ENCODE measurements around the gene HOXA4. TPM values are rescaled to one million over a fixed set of nuclear protein-coding genes. Genes with fewer than 3 reads are reported as not detected.

The HOXA4 gene
- not detected for total RNA-seq

GRCh38 chr7:27130540-27131389, at the start of gene HOXA4:
HOXA4 (minus strand) TSS chr7:27130757; CDS start chr7:27130733, 24 bp downstream.
- peaks cover 18% of the 10 kb centered on the region for H3K27me3 ChIP-seq (ENCODE audit: insufficient read depth, low read length)
- H3K9me3 ChIP-seq (ENCODE audit: low read depth, low read length), result no peaks in the 10 kb centered on the region
- H3K4me3 ChIP-seq (ENCODE audit: low read length), result peak within 1 kb of the TSS; percentile 44
- H3K4me1 ChIP-seq (ENCODE audit: insufficient read depth, low read length), result peaks cover 13% of the 10 kb centered on the region

DNA sequence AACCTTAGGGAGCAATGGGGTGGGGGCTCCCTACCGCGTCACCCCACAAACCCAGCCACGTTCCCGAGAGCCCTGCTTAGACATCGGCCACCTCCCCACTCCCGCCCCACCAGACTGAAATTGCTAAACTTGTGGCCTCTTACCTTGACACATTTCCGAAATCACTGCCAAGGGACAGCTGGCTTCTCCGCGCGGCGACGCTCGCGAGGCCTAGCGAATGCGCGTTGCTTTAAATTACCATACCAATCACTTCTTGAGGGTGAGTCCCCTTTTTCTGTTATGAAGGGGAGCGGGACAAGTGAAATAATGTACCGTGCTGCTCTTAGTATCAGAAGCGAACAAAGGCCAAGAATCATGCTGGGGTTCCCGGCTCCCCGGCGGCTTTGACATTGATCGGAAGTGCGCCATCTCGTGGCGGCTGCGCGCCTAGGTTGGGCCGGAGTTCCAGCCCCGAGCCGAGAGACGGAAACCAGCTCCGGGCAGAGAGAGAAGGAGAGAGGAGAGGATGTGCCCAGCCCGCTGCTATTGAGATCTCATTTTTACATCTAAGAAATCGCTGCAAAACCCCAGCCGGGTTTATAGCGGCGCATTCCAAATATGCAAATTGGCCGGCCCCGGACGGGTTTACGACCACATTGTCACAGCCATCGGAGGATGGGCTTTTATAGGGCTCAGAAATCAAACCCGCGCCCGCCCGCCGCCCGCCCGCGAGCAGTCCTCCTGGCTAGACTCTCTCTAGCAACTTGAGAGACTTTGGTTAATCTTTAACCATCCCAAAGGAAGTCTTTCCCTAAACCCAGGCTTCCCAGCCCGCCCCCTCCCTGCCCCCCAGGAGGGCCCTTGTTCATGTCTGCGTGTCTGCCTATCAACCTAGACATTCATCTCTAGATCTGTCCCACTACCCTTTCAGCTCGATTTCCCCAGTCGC, 49.2 kb upstream of the HOXA4 start:
- Histone ChIP-seq H3K4me1 (ENCODE audit: insufficient read depth, low read length) (peaks cover 25% of the 10 kb centered on the region), H3K9me3 (ENCODE audit: low read depth, low read length) (no peaks in the 10 kb centered on the region), H3K27me3 (ENCODE audit: insufficient read depth, low read length) (peaks cover 92% of the 10 kb centered on the region), H3K4me3 (ENCODE audit: low read length) (no peak overlapping the region)

DNA sequence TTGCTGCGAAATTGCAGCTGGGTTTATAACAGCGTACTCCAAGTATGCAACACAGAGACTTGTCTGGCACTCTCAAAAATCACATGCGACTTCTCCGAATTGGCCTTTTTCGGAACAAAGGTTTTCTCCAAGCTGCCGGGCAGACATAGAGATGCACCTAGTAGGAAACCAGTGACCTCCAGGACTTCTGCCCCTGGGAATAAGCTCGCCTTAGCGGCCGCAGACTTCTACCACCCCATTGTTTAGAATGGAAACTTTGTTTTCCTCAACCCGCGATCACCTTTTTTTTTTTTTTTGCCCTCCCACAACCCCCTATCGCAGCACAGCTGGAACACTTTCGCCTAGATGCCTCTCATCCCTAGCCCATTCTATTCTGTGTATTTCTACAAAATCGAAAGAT, 48.5 kb upstream of the HOXA4 start:
- Histone ChIP-seq H3K27me3 (ENCODE audit: insufficient read depth, low read length) (peaks cover 94% of the 10 kb centered on the region), H3K9me3 (ENCODE audit: low read depth, low read length) (no peaks in the 10 kb centered on the region), H3K4me1 (ENCODE audit: insufficient read depth, low read length) (peaks cover 25% of the 10 kb centered on the region), H3K4me3 (ENCODE audit: low read length) (no peak overlapping the region)

DNA sequence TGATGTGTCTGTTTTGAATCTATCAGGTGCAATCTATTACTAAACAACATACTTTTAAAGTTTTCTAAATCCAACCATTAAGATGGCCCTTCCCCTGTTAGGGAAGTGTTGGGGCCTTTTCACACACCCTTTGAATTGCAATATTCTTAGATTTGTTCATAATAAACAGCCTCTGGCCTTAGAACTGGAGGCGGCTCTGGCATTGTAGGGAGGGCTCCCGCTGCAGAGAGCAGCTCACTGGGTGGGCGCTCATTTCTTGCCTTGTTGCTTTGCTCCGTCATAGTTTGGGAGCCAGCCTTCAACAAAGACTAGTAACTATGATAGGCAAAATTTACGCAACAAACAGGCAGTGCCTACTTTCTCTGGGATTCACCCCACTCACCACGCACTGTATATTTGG, 47.8 kb upstream of the HOXA4 start:
- Histone ChIP-seq H3K27me3 (ENCODE audit: insufficient read depth, low read length) (peaks cover 91% of the 10 kb centered on the region), H3K9me3 (ENCODE audit: low read depth, low read length) (no peaks in the 10 kb centered on the region), H3K4me3 (ENCODE audit: low read length) (no peak overlapping the region), H3K4me1 (ENCODE audit: insufficient read depth, low read length) (peaks cover 25% of the 10 kb centered on the region)

DNA sequence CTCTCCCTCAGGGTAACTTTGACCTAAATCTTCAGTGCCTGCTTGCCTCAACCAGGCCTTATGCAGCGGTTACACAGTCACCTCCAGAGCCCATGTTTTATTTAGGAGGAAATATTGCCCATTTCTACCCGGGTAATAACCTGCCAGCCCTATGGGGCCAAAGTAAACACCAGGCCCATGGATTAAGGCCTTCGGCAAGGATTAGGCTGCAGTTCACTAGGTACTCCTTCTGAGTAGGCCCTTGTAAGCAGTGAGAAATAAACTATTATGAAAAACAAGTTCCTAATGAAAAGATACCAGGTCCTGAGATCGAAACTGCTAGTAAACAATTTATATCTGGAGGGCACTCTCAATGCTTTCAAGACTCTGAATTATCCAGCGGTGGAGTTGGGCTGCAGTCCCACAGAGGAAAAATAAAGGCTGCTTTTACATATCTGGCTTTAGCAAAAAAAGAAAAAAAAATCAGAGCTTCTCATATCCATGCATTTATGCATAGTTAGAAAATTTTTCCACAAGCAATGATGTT, 47.3 kb upstream of the HOXA4 start:
- H3K4me3 ChIP-seq (ENCODE audit: low read length), result no peak overlapping the region
- H3K4me1 ChIP-seq (ENCODE audit: insufficient read depth, low read length), result peaks cover 27% of the 10 kb centered on the region
- H3K9me3 ChIP-seq (ENCODE audit: low read depth, low read length), result no peaks in the 10 kb centered on the region
- peaks cover 91% of the 10 kb centered on the region for H3K27me3 ChIP-seq (ENCODE audit: insufficient read depth, low read length)

DNA sequence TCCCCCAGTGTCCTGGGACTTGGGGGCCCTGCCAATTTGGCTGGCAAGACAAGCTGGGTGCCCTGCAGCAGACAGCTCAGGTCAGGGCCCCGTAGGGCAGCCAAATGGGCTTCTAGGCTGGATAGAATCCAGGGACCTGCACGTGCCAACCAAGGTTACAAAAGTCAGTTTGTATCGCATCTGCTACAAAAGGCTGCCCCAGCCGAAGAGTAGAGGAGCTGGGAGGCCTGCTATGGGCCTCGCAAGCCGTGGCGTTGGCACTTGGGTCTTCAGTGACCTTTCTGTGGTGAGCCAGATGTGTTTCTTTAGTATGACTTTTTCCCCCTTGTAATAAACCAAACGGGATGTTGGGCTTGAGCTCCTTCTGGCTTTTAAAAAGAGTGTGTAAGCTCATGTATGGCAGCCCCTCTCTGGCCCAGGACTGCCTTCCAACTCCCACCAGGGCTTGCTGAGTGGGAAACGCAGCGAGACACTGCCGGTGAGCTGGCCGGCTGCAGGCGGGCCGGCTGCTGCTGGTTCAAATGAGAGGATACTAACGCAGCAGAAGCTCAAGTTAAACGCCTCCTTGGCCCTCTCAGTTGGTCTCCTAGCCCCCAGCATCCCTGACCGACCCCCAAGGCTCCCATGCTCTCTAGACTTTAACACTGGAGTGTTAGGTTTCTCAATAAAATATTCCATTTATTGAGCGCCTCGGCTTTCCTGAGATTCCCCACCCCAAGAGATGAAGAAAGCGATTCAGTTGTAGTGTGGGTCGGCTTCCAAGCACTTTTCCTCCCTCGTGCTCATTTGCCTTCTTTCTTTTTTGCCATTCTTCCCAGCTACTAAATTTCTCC, 46.6 kb upstream of the HOXA4 start:
- Histone ChIP-seq H3K4me3 (ENCODE audit: low read length) (no peak overlapping the region), H3K27me3 (ENCODE audit: insufficient read depth, low read length) (peaks cover 91% of the 10 kb centered on the region), H3K4me1 (ENCODE audit: insufficient read depth, low read length) (peaks cover 34% of the 10 kb centered on the region), H3K9me3 (ENCODE audit: low read depth, low read length) (no peaks in the 10 kb centered on the region)

GRCh38 chr7:27176524-27176845, 45.9 kb upstream of the HOXA4 start:
- Histone ChIP-seq H3K4me3 (ENCODE audit: low read length) (no peak overlapping the region), H3K9me3 (ENCODE audit: low read depth, low read length) (no peaks in the 10 kb centered on the region), H3K27me3 (ENCODE audit: insufficient read depth, low read length) (peaks cover 91% of the 10 kb centered on the region), H3K4me1 (ENCODE audit: insufficient read depth, low read length) (peaks cover 41% of the 10 kb centered on the region)

- no peaks in the 10 kb centered on the region for H3K9me3 ChIP-seq (ENCODE audit: low read depth, low read length)
- no peak overlapping the region for H3K4me3 ChIP-seq (ENCODE audit: low read length)
- peaks cover 92% of the 10 kb centered on the region for H3K27me3 ChIP-seq (ENCODE audit: insufficient read depth, low read length)
- peaks cover 43% of the 10 kb centered on the region for H3K4me1 ChIP-seq (ENCODE audit: insufficient read depth, low read length)
These were observed 45.3 kb upstream of the HOXA4 start for GRCh38 chr7:27175626-27176523.

- H3K4me1 ChIP-seq (ENCODE audit: insufficient read depth, low read length), result peaks cover 46% of the 10 kb centered on the region
- peaks cover 92% of the 10 kb centered on the region for H3K27me3 ChIP-seq (ENCODE audit: insufficient read depth, low read length)
- H3K9me3 ChIP-seq (ENCODE audit: low read depth, low read length), result no peaks in the 10 kb centered on the region
- no peak overlapping the region for H3K4me3 ChIP-seq (ENCODE audit: low read length)
These were observed 44.5 kb upstream of the HOXA4 start for GRCh38 chr7:27174874-27175625.

DNA sequence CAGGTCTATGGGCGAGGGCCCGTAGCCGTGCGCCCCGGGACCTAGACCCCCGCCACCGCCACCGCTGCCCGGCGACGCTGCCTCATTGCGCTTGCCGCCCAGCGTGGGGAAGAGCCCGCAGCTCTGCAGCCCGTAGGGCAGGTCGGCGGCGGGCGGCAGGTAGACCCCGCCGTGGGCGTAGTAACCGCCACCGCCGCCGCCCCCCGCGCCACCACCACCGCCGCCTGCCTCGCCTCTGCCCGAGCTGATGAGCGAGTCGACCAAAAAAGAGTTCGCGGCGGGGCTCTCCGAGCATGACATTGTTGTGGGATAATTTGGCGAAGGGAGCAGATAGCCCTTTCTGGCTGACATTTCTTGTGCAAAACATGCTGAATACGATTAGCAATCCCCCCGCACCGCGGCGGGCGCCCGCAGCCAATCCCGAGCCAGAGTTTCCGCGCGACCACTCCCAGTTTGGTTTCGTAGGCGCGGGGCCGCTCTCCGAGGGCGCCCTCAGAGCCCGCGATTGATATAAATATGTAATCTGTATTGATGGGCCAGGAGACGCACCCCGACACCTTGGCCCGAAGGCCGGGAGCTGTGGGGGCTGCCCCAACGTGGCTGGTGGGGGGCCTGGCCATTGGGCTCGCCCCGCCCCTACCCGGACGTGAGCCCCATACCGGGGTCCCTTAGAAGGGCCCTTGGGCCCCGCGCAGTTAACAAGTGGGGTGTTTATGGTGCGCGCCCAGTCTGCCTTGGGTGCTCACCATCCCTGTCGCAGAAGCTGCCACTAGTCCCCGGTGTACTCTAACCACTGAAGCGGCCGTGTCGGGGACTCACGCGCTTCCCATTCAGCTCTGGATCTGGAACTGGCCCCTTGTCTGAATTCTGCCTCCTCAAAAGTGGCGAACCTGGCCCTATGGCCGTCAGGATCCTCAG, 43.7 kb upstream of the HOXA4 start, which contains the start of gene HOXA10:
HOXA10 (minus strand) TSS at position 365 of the 918 bp plus-strand sequence; CDS start at position 351, 14 bp downstream.
- peaks cover 90% of the 10 kb centered on the region for H3K27me3 ChIP-seq (ENCODE audit: insufficient read depth, low read length)
- peak within 1 kb of the TSS; percentile 13 for H3K4me3 ChIP-seq (ENCODE audit: low read length)
- no peaks in the 10 kb centered on the region for H3K9me3 ChIP-seq (ENCODE audit: low read depth, low read length)
- peaks cover 44% of the 10 kb centered on the region for H3K4me1 ChIP-seq (ENCODE audit: insufficient read depth, low read length)

- Histone ChIP-seq H3K4me1 (ENCODE audit: insufficient read depth, low read length) (peaks cover 51% of the 10 kb centered on the region), H3K4me3 (ENCODE audit: low read length) (peak overlapping the region; percentile 13), H3K27me3 (ENCODE audit: insufficient read depth, low read length) (peaks cover 90% of the 10 kb centered on the region), H3K9me3 (ENCODE audit: low read depth, low read length) (no peaks in the 10 kb centered on the region)
These were observed 43.0 kb upstream of the HOXA4 start for GRCh38 chr7:27173511-27173955.

GRCh38 chr7:27172823-27173510, 42.4 kb upstream of the HOXA4 start:
- Histone ChIP-seq H3K4me3 (ENCODE audit: low read length) (peak overlapping the region; percentile 13), H3K9me3 (ENCODE audit: low read depth, low read length) (no peaks in the 10 kb centered on the region), H3K27me3 (ENCODE audit: insufficient read depth, low read length) (peaks cover 90% of the 10 kb centered on the region), H3K4me1 (ENCODE audit: insufficient read depth, low read length) (peaks cover 51% of the 10 kb centered on the region)

All from mononuclear cell (primary cell).